Testis (tissue), 2 donors: ENCODE results near the gene XKR7.

Experiments
- CTCF ChIP-seq, 3 experiments: fragments of 450-650 bp in 2 of 3; fragments of 200-600 bp in 1 of 3; sonication (generic) in 1 of 3; IDR thresholded peaks; one replicate each; pipeline ENCODE4 v1.5.1; 2016 to 2019; ENCODE audit warnings: antibody characterized with exemption in 3 of 3, mild to moderate bottlenecking in 2 of 3, moderate library complexity in 1 of 3
- POLR2A ChIP-seq: fragments of 450-650 bp; IDR thresholded peaks from one replicate; pipeline ENCODE4 v1.6.1; 2017; ENCODE audit warnings: antibody characterized with exemption, mild to moderate bottlenecking, moderate library complexity

GRCh38 chr20:32052090-32052777 is 84.3 kb downstream of the XKR7 start, which contains the start of gene HCK:
- TF ChIP-seq CTCF (IDR thresholded peaks at IDR 0.05) (no peak), POLR2A (no peak)
